Gastroesophageal sphincter (tissue), 4 donors: ENCODE measurements around the gene PHF12. TPM values are rescaled to one million over a fixed set of nuclear protein-coding genes. Genes with fewer than 3 reads are reported as not detected.

Experiments used
- ATAC-seq: fragments of 150-250 bp; one replicate; pipeline ENCODE4 v1.9.1; 2016; ENCODE audit warnings: mild to moderate bottlenecking, moderate library complexity
- H3K27ac ChIP-seq, 4 donors: fragments of 200-600 bp; sonication (generic) in 3 of 4; 1 replicate in 3 of 4; 2 replicates in 1 of 4; pipeline ENCODE4 v1.5.1; 2016 to 2019
- H3K27me3 ChIP-seq: fragments of 200-600 bp; sonication (generic); one replicate; pipeline ENCODE4 v1.5.1; 2019
- H3K36me3 ChIP-seq, 2 donors: fragments of 200-600 bp; sonication (generic); one replicate each; pipeline ENCODE4 v1.5.1; 2019; ENCODE audit warnings: control low read depth in 1 of 2
- H3K4me1 ChIP-seq, 3 donors: fragments of 200-600 bp; sonication (generic); 1 replicate in 2 of 3; 2 replicates in 1 of 3; pipeline ENCODE4 v1.5.1; 2016 to 2019; ENCODE audit warnings: control low read depth in 2 of 3
- H3K4me3 ChIP-seq, 2 donors: fragments of 200-600 bp; sonication (generic); one replicate each; pipeline ENCODE4 v1.5.1; 2019; ENCODE audit warnings: mild to moderate bottlenecking in 1 of 2, moderate library complexity in 1 of 2
- H3K9me3 ChIP-seq, 3 donors: fragments of 200-600 bp; sonication (generic); one replicate each; pipeline ENCODE4 v1.5.1; 2017 to 2019; ENCODE audit warnings: control low read depth in 2 of 3
- CTCF ChIP-seq, 4 experiments: fragments of 200-600 bp in 2 of 4; fragments of 450-650 bp in 2 of 4; sonication (generic) in 1 of 4; IDR thresholded peaks; one replicate each; pipeline ENCODE4 v1.5.1; 2017 to 2019; ENCODE audit warnings: antibody characterized with exemption in 4 of 4, mild to moderate bottlenecking in 2 of 4, moderate library complexity in 2 of 4
- EP300 ChIP-seq: sonication (generic); formaldehyde crosslinking; IDR thresholded peaks from one replicate; pipeline ENCODE4 v1.6.1; 2017; ENCODE audit warnings: antibody characterized with exemption, mild to moderate bottlenecking
- POLR2A ChIP-seq, 2 donors: fragments of 450-650 bp; IDR thresholded peaks; one replicate each; pipeline ENCODE4 v1.6.1; 2017; ENCODE audit warnings: antibody characterized with exemption in 2 of 2, mild to moderate bottlenecking in 2 of 2, moderate library complexity in 1 of 2
- POLR2AphosphoS5 ChIP-seq: sonication (generic); formaldehyde crosslinking; IDR thresholded peaks from one replicate; pipeline ENCODE4 v1.6.1; 2017; ENCODE audit warnings: antibody characterized with exemption
- WGBS, 2 donors: methylation state at CpG; one replicate each; pipeline ENCODE4 v1.1.5; 2018; ENCODE audit warnings: low coverage in 1 of 2; 5-methylcytosine and 5-hydroxymethylcytosine counted together
- total RNA-seq, 4 donors: library from RNA; depleted of rRNA; stranded (reverse); fragments of >200 nt; gene quantifications; one replicate each; pipeline ENCODE4 v1.1.0, GENCODE V29; 2016

The PHF12 gene
- total RNA-seq, 4 donors from 2014 or later: 20.2 to 46.9 (median 37.8) TPM

- peaks cover 0 to 14% (median 5%) of the 10 kb centered on the region in 3 donors for H3K4me1 ChIP-seq
- peaks cover 0 to 5% of the 10 kb centered on the region in 2 donors for H3K36me3 ChIP-seq
- no peak overlapping the region for H3K4me3 ChIP-seq
- ATAC-seq: no peak
- no peak overlapping the region for H3K27ac ChIP-seq
- 85 to 100% methylated on average over 5 to 10 of the region's 13 CpGs for WGBS, 2 donors
- H3K27me3 ChIP-seq: no peaks in the 10 kb centered on the region
- H3K9me3 ChIP-seq: no peaks in the 10 kb centered on the region
- TF ChIP-seq EP300: no peak
- TF ChIP-seq POLR2AphosphoS5: no peak
- no peak for TF ChIP-seq CTCF (IDR thresholded peaks at IDR 0.05)
- no peak for TF ChIP-seq POLR2A (IDR thresholded peaks at IDR 0.05)
Measured at GRCh38 chr17:28957277-28957991, 6.1 kb upstream of the PHF12 start.

GRCh38 chr17:28956861-28957260, 5.5 kb upstream of the PHF12 start:
- TF ChIP-seq CTCF (IDR thresholded peaks at IDR 0.05) (no peak), POLR2A (IDR thresholded peaks at IDR 0.05) (no peak), EP300 (no peak), POLR2AphosphoS5 (no peak)
- H3K4me1 ChIP-seq: peaks cover 0 to 14% (median 5%) of the 10 kb centered on the region in 3 donors
- H3K27me3 ChIP-seq: no peaks in the 10 kb centered on the region
- 54% methylated on average over 3 of the region's 3 CpGs; no CpG with 5 or more reads in 1 of the 2 donors for whole genome bisulfite sequencing, 2 donors
- no peak overlapping the region for H3K4me3 ChIP-seq
- peaks cover 0 to 5% of the 10 kb centered on the region in 2 donors for H3K36me3 ChIP-seq
- no peak overlapping the region for H3K27ac ChIP-seq
- no peak for ATAC-seq
- no peaks in the 10 kb centered on the region for H3K9me3 ChIP-seq

- peaks cover 0 to 14% (median 5%) of the 10 kb centered on the region in 3 donors for H3K4me1 ChIP-seq
- peaks cover 0 to 5% of the 10 kb centered on the region in 2 donors for H3K36me3 ChIP-seq
- no peak for ATAC-seq
- no peaks in the 10 kb centered on the region for H3K27me3 ChIP-seq
- TF ChIP-seq POLR2AphosphoS5 (no peak), CTCF (IDR thresholded peaks at IDR 0.05) (no peak), EP300 (no peak), POLR2A (IDR thresholded peaks at IDR 0.05) (no peak)
- H3K9me3 ChIP-seq: no peaks in the 10 kb centered on the region
- no peak overlapping the region for H3K4me3 ChIP-seq
- 62 to 100% methylated on average over 1 to 2 of the region's 7 CpGs for WGBS, 2 donors
- no peak overlapping the region for H3K27ac ChIP-seq
Measured at GRCh38 chr17:28956112-28956511, 4.8 kb upstream of the PHF12 start.

- WGBS, 2 donors: no CpG with 5 or more reads among the region's 5 CpGs
- no peak overlapping the region for H3K27ac ChIP-seq
- no peak for ATAC-seq
- no peak overlapping the region for H3K4me3 ChIP-seq
- peaks cover 0 to 5% of the 10 kb centered on the region in 2 donors for H3K36me3 ChIP-seq
- no peaks in the 10 kb centered on the region for H3K9me3 ChIP-seq
- no peak for TF ChIP-seq CTCF (IDR thresholded peaks at IDR 0.05)
- TF ChIP-seq POLR2A (IDR thresholded peaks at IDR 0.05): no peak
- no peak for TF ChIP-seq EP300
- TF ChIP-seq POLR2AphosphoS5: no peak
- peaks cover 0 to 14% (median 5%) of the 10 kb centered on the region in 3 donors for H3K4me1 ChIP-seq
- H3K27me3 ChIP-seq: no peaks in the 10 kb centered on the region
Measured at GRCh38 chr17:28955408-28955807, 4.1 kb upstream of the PHF12 start.

GRCh38 chr17:28954886-28955285, 3.6 kb upstream of the PHF12 start:
- no peak for ATAC-seq
- peaks cover 0 to 18% (median 5%) of the 10 kb centered on the region in 3 donors for H3K4me1 ChIP-seq
- peaks cover 0 to 5% of the 10 kb centered on the region in 2 donors for H3K36me3 ChIP-seq
- no peak overlapping the region for H3K4me3 ChIP-seq
- H3K27ac ChIP-seq: no peak overlapping the region
- TF ChIP-seq POLR2A (IDR thresholded peaks at IDR 0.05) (no peak), CTCF (IDR thresholded peaks at IDR 0.05) (no peak), POLR2AphosphoS5 (no peak), EP300 (no peak)
- no peaks in the 10 kb centered on the region for H3K9me3 ChIP-seq
- no peaks in the 10 kb centered on the region for H3K27me3 ChIP-seq
- WGBS, 2 donors: 83% methylated on average over 1 of the region's 2 CpGs; no CpG with 5 or more reads in 1 of the 2 donors
